IMR-90 (cell line): ENCODE measurements around the gene NOL4L. TPM values are rescaled to one million over a fixed set of nuclear protein-coding genes. Genes with fewer than 3 reads are reported as not detected.

Experiments
- ATAC-seq: fragments of 200-7000 bp; cut with Tn5 transposase; 2 replicates; pipeline ENCODE4 v1.9.1; 2020; ENCODE audit warnings: low read depth, mild to moderate bottlenecking, moderate library complexity
- BruUV-seq: library from RNA; stranded (reverse); fragments of 400-500 nt; replicated peaks from 2 replicates; lab custom pipeline; 2021; lab: Mats Ljungman, UMichigan
- CTCF ChIA-PET: fragments of 300-600 bp; formaldehyde crosslinking; extraction: SDS; loops from one replicate; lab custom pipeline; 2021; ENCODE audit warnings: antibody characterized with exemption; lab: Yijun Ruan, JAX
- POLR2A ChIA-PET: fragments of 300-600 bp; sonication (Branson Sonifier 250); formaldehyde crosslinking; loops from one replicate; lab custom pipeline; 2022; ENCODE audit warnings: antibody characterized with exemption; ENCODE audit not compliant: unreplicated experiment; lab: Charles Lee
- DNase-seq: peaks from one replicate; pipeline ENCODE4 v3.0.0; 2013
- H2AFZ ChIP-seq: replicated peaks from 2 replicates; pipeline ENCODE3; 2013; ENCODE audit warnings: low read length, mild to moderate bottlenecking; ENCODE audit not compliant: poor library complexity
- H2AK5ac ChIP-seq: 2 replicates; pipeline ENCODE4 v1.6.1; 2013; ENCODE audit warnings: low read depth, low read length, inconsistent platforms
- H2AK9ac ChIP-seq: replicated peaks from 2 replicates; pipeline ENCODE3; 2013; ENCODE audit warnings: mild to moderate bottlenecking, low read depth, low read length, moderate library complexity; ENCODE audit not compliant: poor library complexity
- H2BK120ac ChIP-seq: 2 replicates; pipeline ENCODE4 v1.6.1; 2013; ENCODE audit warnings: low read depth, low read length, inconsistent platforms
- H2BK15ac ChIP-seq: 3 replicates; pipeline ENCODE4 v1.6.1; 2013; ENCODE audit warnings: low read depth, low read length, inconsistent platforms
- H2BK20ac ChIP-seq: 2 replicates; pipeline ENCODE4 v1.6.1; 2013; ENCODE audit warnings: low read depth, mild to moderate bottlenecking, inconsistent platforms, low read length, moderate library complexity
- H2BK5ac ChIP-seq: 2 replicates; pipeline ENCODE4 v1.6.1; 2013; ENCODE audit warnings: mild to moderate bottlenecking, low read depth, low read length, inconsistent platforms; ENCODE audit not compliant: poor library complexity, severe bottlenecking
- H3K14ac ChIP-seq: replicated peaks from 2 replicates; pipeline ENCODE4 v1.6.1; 2013; ENCODE audit warnings: low read depth, low read length, inconsistent platforms
- H3K18ac ChIP-seq: 2 replicates; pipeline ENCODE4 v1.6.1; 2013; ENCODE audit warnings: low read depth, low read length, control low read depth
- H3K23ac ChIP-seq: 2 replicates; pipeline ENCODE4 v1.6.1; 2013; ENCODE audit warnings: low read depth, low read length, inconsistent platforms
- H3K27ac ChIP-seq: 2 replicates; pipeline ENCODE4 v1.5.1; 2013; ENCODE audit warnings: mild to moderate bottlenecking, control low read depth, low read length; ENCODE audit not compliant: insufficient read depth
- H3K27me3 ChIP-seq: 2 replicates; pipeline ENCODE4 v1.6.1; 2013; ENCODE audit warnings: low read length; ENCODE audit not compliant: control insufficient read depth, insufficient read depth
- H3K36me3 ChIP-seq: 2 replicates; pipeline ENCODE4 v1.6.1; 2013; ENCODE audit warnings: low read length, mixed read lengths; ENCODE audit not compliant: control insufficient read depth, insufficient read depth
- H3K4ac ChIP-seq: 2 replicates; pipeline ENCODE4 v1.6.1; 2013; ENCODE audit warnings: low read depth, low read length, inconsistent platforms
- H3K4me1 ChIP-seq: 2 replicates; pipeline ENCODE4 v1.6.1; 2013; ENCODE audit warnings: low read length, mixed read lengths; ENCODE audit not compliant: control insufficient read depth, insufficient read depth
- H3K4me2 ChIP-seq: 2 replicates; pipeline ENCODE4 v1.6.1; 2013; ENCODE audit warnings: low read depth, mild to moderate bottlenecking, control low read depth, low read length, moderate library complexity
- H3K4me3 ChIP-seq: 2 replicates; pipeline ENCODE4 v1.5.1; 2013; ENCODE audit warnings: low read depth, mild to moderate bottlenecking, control low read depth, low read length, moderate library complexity; ENCODE audit not compliant: insufficient read depth
- H3K56ac ChIP-seq: 2 replicates; pipeline ENCODE4 v1.6.1; 2013; ENCODE audit warnings: low read length, inconsistent platforms; ENCODE audit not compliant: insufficient read depth; ENCODE audit errors: extremely low read depth
- H3K79me1 ChIP-seq, 2 experiments: 2 replicates each; pipeline ENCODE4 v1.6.1; 2013; ENCODE audit warnings: low read length in 2 of 2, inconsistent platforms in 1 of 2, low read depth in 1 of 2
- H3K9ac ChIP-seq: 2 replicates; pipeline ENCODE4 v1.6.1; 2013; ENCODE audit warnings: low read depth, low read length, control low read depth
- H3K9me1 ChIP-seq: 2 replicates; pipeline ENCODE4 v1.6.1; 2013; ENCODE audit warnings: low read length, inconsistent platforms; ENCODE audit not compliant: insufficient read depth
- H3K9me3 ChIP-seq: 2 replicates; pipeline ENCODE4 v1.6.1; 2013; ENCODE audit warnings: low read length; ENCODE audit not compliant: control insufficient read depth, insufficient read depth
- H4K20me1 ChIP-seq: 2 replicates; pipeline ENCODE4 v1.6.1; 2013; ENCODE audit warnings: low read length, inconsistent platforms; ENCODE audit not compliant: insufficient read depth
- H4K5ac ChIP-seq: 2 replicates; pipeline ENCODE4 v1.6.1; 2013; ENCODE audit warnings: mild to moderate bottlenecking, low read depth, low read length, control low read depth
- H4K8ac ChIP-seq, 2 experiments: 2 replicates each; pipeline ENCODE4 v1.6.1; 2013; ENCODE audit warnings: low read depth in 2 of 2, low read length in 2 of 2, control low read depth in 1 of 2, inconsistent platforms in 1 of 2
- H4K91ac ChIP-seq: 2 replicates; pipeline ENCODE4 v1.6.1; 2013; ENCODE audit warnings: low read depth, low read length, inconsistent platforms; ENCODE audit not compliant: insufficient read depth
- CTCF ChIP-seq: conservative IDR thresholded peaks from 2 replicates; pipeline ENCODE4 v1.5.1; 2012; ENCODE audit warnings: mild to moderate bottlenecking, low read depth, low read length, improper control_type of control experiment
- NFE2L2 ChIP-seq: fragments of 150-350 bp; IDR thresholded peaks from 2 replicates; pipeline ENCODE4 v1.6.1; 2016; ENCODE audit warnings: low read depth, mild to moderate bottlenecking, low read length
- RCOR1 ChIP-seq: IDR thresholded peaks from 2 replicates; pipeline ENCODE4 v1.6.1; 2012; ENCODE audit warnings: mild to moderate bottlenecking, low read length, improper control_type of control experiment; ENCODE audit not compliant: insufficient replicate concordance
- WGBS, 2 experiments: methylation state at CpG; one replicate each; pipeline versions ENCODE4 v1.1.5 to v1.1.7; 2013; ENCODE audit warnings: missing lambda C conversion rate in 2 of 2; ENCODE audit not compliant: insufficient read length in 1 of 2; ENCODE audit errors: extremely low coverage in 2 of 2; 5-methylcytosine and 5-hydroxymethylcytosine counted together
- dilution Hi-C: fragments of 300-500 bp; cut with HindIII; formaldehyde crosslinking; loops from one replicate; pipeline ENCODE4 v1.14.3; 2018; ENCODE audit warnings: low sequenced_read_pairs; ENCODE audit not compliant: unreplicated experiment
- in situ Hi-C: fragments of 300-500 bp; cut with MboI; formaldehyde crosslinking; loops from 3 replicates; pipeline ENCODE4 v1.14.3; 2019; ENCODE audit warnings: low sequenced_read_pairs, inconsistent platforms, mixed read lengths
- intact Hi-C: fragments of 100-400 bp; cut with micrococcal nuclease; formaldehyde crosslinking; loops from 2 replicates; pipeline ENCODE4 v1.10.0; 2022
- polyA plus RNA-seq, 3 experiments: library from polyadenylated mRNA; depleted of rRNA; stranded (reverse); fragments of >200 nt; gene quantifications; 2 replicates each; pipeline ENCODE4 v1.2.3, GENCODE V29; 2012; ENCODE audit warnings: low replicate concordance in 1 of 3
- total RNA-seq: library from RNA; depleted of rRNA; stranded (reverse); fragments of >200 nt; gene quantifications from 2 replicates; pipeline ENCODE4 v1.2.3, GENCODE V29; 2012

The NOL4L gene
- total and polyA plus RNA-seq, 2 of the 4 experiments (the other 2 are of a cell fraction): 4.7 to 13.3 TPM

GRCh38 chr20:32546918-32547752, 38.0 kb downstream of the NOL4L start:
- Histone ChIP-seq H4K5ac (no peak overlapping the region), H3K4me2 (no peak overlapping the region), H3K56ac (no peak overlapping the region), H2AK5ac (no peak overlapping the region), H3K23ac (no peak overlapping the region), H4K91ac (no peak overlapping the region), H3K27ac (no peak overlapping the region), H2BK120ac (no peak overlapping the region), H3K4me3 (no peak overlapping the region), H3K79me1 (no peaks in the 10 kb centered on the region; a peak in 1 of 4 replicates), H2BK15ac (no peak overlapping the region), H3K9me1 (no peaks in the 10 kb centered on the region), H3K18ac (no peak overlapping the region), H4K20me1 (no peaks in the 10 kb centered on the region), H4K8ac (no peak overlapping the region), H3K27me3 (peaks cover 7% of the 10 kb centered on the region; the same call in 1 of the 2 replicates), H3K14ac (no peak overlapping the region), H2AFZ (no peak overlapping the region), H2BK20ac (no peak overlapping the region), H3K36me3 (no peaks in the 10 kb centered on the region), H3K9me3 (no peaks in the 10 kb centered on the region), H2AK9ac (no peak overlapping the region), H3K4ac (no peak overlapping the region), H3K4me1 (no peaks in the 10 kb centered on the region), H2BK5ac (no peak overlapping the region), H3K9ac (no peak overlapping the region)
- DNase-seq (no peak), ATAC-seq (no peak)
- POLR2A ChIA-PET: no interaction called here
- in situ Hi-C loops (no loop called here), dilution Hi-C loops (no loop called here), intact Hi-C loops (no loop called here)
- no peak for TF ChIP-seq CTCF
- no peak for TF ChIP-seq NFE2L2
- TF ChIP-seq RCOR1: no peak
- WGBS, 2 experiments: no CpG with 5 or more reads among the region's 4 CpGs
- BruUV-seq: no TSS peak
- CTCF ChIA-PET: no interaction called here
